Esophagus (tissue), 2 donors: ENCODE data around the gene PSMD4. TPM values are rescaled to one million over a fixed set of nuclear protein-coding genes. Genes with fewer than 3 reads are reported as not detected.

Source experiments
- H3K27ac ChIP-seq, 2 donors: one replicate each; pipeline ENCODE4 v1.5.1; 2013; ENCODE audit warnings: low read depth in 2 of 2, mild to moderate bottlenecking in 2 of 2, inconsistent platforms in 1 of 2, low read length in 1 of 2, moderate library complexity in 1 of 2
- H3K27me3 ChIP-seq, 2 donors: one replicate each; pipeline ENCODE4 v1.6.1; 2013; ENCODE audit warnings: low read length in 2 of 2, control low read depth in 1 of 2, mild to moderate bottlenecking in 1 of 2; ENCODE audit not compliant: insufficient read depth in 2 of 2, control insufficient read depth in 1 of 2
- H3K36me3 ChIP-seq, 2 donors: one replicate each; pipeline ENCODE4 v1.6.1; 2013; ENCODE audit warnings: low read length in 1 of 2; ENCODE audit not compliant: control insufficient read depth in 2 of 2, insufficient read depth in 2 of 2
- H3K4me1 ChIP-seq, 2 donors: one replicate each; pipeline ENCODE4 v1.6.1; 2013; ENCODE audit warnings: low read length in 1 of 2; ENCODE audit not compliant: control insufficient read depth in 2 of 2, insufficient read depth in 2 of 2
- H3K4me3 ChIP-seq, 2 donors: one replicate each; pipeline ENCODE4 v1.5.1; 2013; ENCODE audit warnings: low read length in 2 of 2, mild to moderate bottlenecking in 2 of 2, low read depth in 1 of 2, moderate library complexity in 1 of 2
- H3K9me3 ChIP-seq, 2 donors: one replicate each; pipeline ENCODE4 v1.6.1; 2013; ENCODE audit warnings: mild to moderate bottlenecking in 2 of 2, low read depth in 1 of 2, low read length in 1 of 2, moderate library complexity in 1 of 2; ENCODE audit not compliant: control insufficient read depth in 2 of 2, insufficient read depth in 1 of 2
- WGBS, 2 donors: extraction: QIAGEN DNeasy Blood & Tissue Kit; methylation state at CpG; one replicate each; pipeline ENCODE4 v1.1.7; 2013; 5-methylcytosine and 5-hydroxymethylcytosine counted together
- polyA plus RNA-seq, 2 donors: library from polyadenylated mRNA; stranded (reverse); fragments of 200-250 nt; gene quantifications; one replicate each; pipeline ENCODE4 v1.2.3, GENCODE V29; 2013
- donor health status: healthy with polysubstance abuse.
- donor health status: Bipolar disorder and iron deficiency.

Gene PSMD4
- polyA plus RNA-seq, 2 donors: 127 to 168 TPM

- Histone ChIP-seq H3K27ac (no peak overlapping the region), H3K4me1 (no peaks in the 10 kb centered on the region), H3K36me3 (peaks cover 19 to 27% of the 10 kb centered on the region in 2 donors), H3K4me3 (no peak overlapping the region), H3K27me3 (no peaks in the 10 kb centered on the region), H3K9me3 (no peaks in the 10 kb centered on the region)
- WGBS, 2 donors: 39 to 48% methylated on average over 1 of the region's 1 CpG
These were observed 16.1 kb upstream of the PSMD4 start for GRCh38 chr1:151238467-151238739.

- Histone ChIP-seq H3K27me3 (no peaks in the 10 kb centered on the region), H3K4me3 (no peak overlapping the region), H3K9me3 (no peaks in the 10 kb centered on the region), H3K36me3 (peaks cover 15 to 21% of the 10 kb centered on the region in 2 donors), H3K4me1 (no peaks in the 10 kb centered on the region), H3K27ac (no peak overlapping the region)
- WGBS, 2 donors: 85 to 87% methylated on average over 2 of the region's 2 CpGs
These were observed 12.1 kb upstream of the PSMD4 start for GRCh38 chr1:151242442-151242841.

- no peak overlapping the region for H3K4me3 ChIP-seq
- 76 to 86% methylated on average over 5 of the region's 5 CpGs for WGBS, 2 donors
- no peaks in the 10 kb centered on the region for H3K9me3 ChIP-seq
- H3K4me1 ChIP-seq: no peaks in the 10 kb centered on the region
- H3K27ac ChIP-seq: no peak overlapping the region
- peaks cover 13 to 25% of the 10 kb centered on the region in 2 donors for H3K36me3 ChIP-seq
- no peaks in the 10 kb centered on the region for H3K27me3 ChIP-seq
These were observed 10.8 kb upstream of the PSMD4 start for GRCh38 chr1:151243683-151244216.

DNA sequence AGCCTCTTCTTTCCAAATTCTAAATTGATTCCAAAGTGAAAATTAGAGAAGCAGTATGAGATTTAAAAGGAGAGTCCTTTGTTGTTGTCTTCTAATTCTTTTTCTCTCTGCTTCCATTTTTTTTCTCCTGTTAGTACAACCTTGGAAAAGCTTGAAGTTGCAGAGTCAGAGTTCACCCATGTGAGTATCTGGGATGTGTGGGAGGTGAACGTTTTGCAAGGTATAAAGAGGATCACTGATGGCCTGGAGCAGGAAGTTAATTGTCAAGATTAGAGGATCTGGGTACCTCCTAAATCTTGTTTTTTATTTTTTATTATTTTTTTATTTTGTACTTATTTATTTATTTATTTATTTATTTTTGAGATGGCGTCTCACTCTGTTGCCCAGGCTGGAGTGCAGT, 7.7 kb upstream of the PSMD4 start:
- Histone ChIP-seq H3K27ac (no peak overlapping the region), H3K4me3 (no peak overlapping the region), H3K9me3 (no peaks in the 10 kb centered on the region), H3K27me3 (no peaks in the 10 kb centered on the region), H3K4me1 (no peaks in the 10 kb centered on the region), H3K36me3 (peaks cover 13 to 20% of the 10 kb centered on the region in 2 donors)
- WGBS, 2 donors: 85 to 86% methylated on average over 2 of the region's 2 CpGs

- H3K4me1 ChIP-seq: no peaks in the 10 kb centered on the region
- H3K4me3 ChIP-seq: no peak overlapping the region
- H3K27ac ChIP-seq: no peak overlapping the region
- H3K9me3 ChIP-seq: no peaks in the 10 kb centered on the region
- H3K36me3 ChIP-seq: peaks cover 7 to 8% of the 10 kb centered on the region in 2 donors
- WGBS, 2 donors: 61 to 64% methylated on average over 16 of the region's 16 CpGs
- no peaks in the 10 kb centered on the region for H3K27me3 ChIP-seq
These were observed 2.7 kb upstream of the PSMD4 start for GRCh38 chr1:151251656-151252470.

- no peak overlapping the region for H3K27ac ChIP-seq
- no peaks in the 10 kb centered on the region for H3K27me3 ChIP-seq
- no peaks in the 10 kb centered on the region for H3K9me3 ChIP-seq
- no peaks in the 10 kb centered on the region for H3K4me1 ChIP-seq
- H3K4me3 ChIP-seq: peak overlapping the region in 1 of 2 donors; percentile 81
- H3K36me3 ChIP-seq: no peaks in the 10 kb centered on the region
- 25 to 30% methylated on average over 10 of the region's 10 CpGs for WGBS, 2 donors
These were observed 847 bp downstream of the PSMD4 start for GRCh38 chr1:151255381-151255780.

GRCh38 chr1:151259351-151259750, 4.8 kb downstream of the PSMD4 start:
- WGBS, 2 donors: 49 to 70% methylated on average over 2 of the region's 2 CpGs

GRCh38 chr1:151265446-151266236, 11.1 kb downstream of the PSMD4 start:
- peaks cover 0 to 4% of the 10 kb centered on the region in 2 donors for H3K4me1 ChIP-seq
- H3K36me3 ChIP-seq: peaks cover 16 to 35% of the 10 kb centered on the region in 2 donors
- H3K27me3 ChIP-seq: no peaks in the 10 kb centered on the region
- H3K4me3 ChIP-seq: no peak overlapping the region
- H3K9me3 ChIP-seq: no peaks in the 10 kb centered on the region
- 80 to 91% methylated on average over 14 of the region's 14 CpGs for WGBS, 2 donors
- no peak overlapping the region for H3K27ac ChIP-seq

More at GRCh38 chr1:151259351-151259750, 4.8 kb downstream of the PSMD4 start:
- H3K9me3 ChIP-seq: no peaks in the 10 kb centered on the region
- H3K4me1 ChIP-seq: no peaks in the 10 kb centered on the region
- no peak overlapping the region for H3K27ac ChIP-seq
- no peaks in the 10 kb centered on the region for H3K27me3 ChIP-seq
- no peak overlapping the region for H3K4me3 ChIP-seq
- peaks cover 0 to 7% of the 10 kb centered on the region in 2 donors for H3K36me3 ChIP-seq

DNA sequence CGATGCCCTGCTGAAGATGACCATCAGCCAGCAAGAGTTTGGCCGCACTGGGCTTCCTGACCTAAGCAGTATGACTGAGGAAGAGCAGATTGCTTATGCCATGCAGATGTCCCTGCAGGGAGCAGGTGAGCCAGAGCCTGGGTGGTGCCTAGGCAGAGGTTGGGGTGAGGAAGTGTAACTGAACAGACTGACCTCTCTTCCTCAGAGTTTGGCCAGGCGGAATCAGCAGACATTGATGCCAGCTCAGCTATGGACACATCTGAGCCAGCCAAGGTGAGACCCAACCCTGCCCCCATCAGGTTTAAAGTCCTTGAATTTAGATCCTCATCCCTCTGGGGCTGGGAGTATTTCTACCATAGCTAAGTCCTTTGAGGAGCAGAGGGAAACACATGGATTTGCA, 11.8 kb downstream of the PSMD4 start:
- peaks cover 0 to 4% of the 10 kb centered on the region in 2 donors for H3K4me1 ChIP-seq
- no peak overlapping the region for H3K27ac ChIP-seq
- H3K36me3 ChIP-seq: peaks cover 16 to 35% of the 10 kb centered on the region in 2 donors
- H3K9me3 ChIP-seq: no peaks in the 10 kb centered on the region
- no peaks in the 10 kb centered on the region for H3K27me3 ChIP-seq
- no peak overlapping the region for H3K4me3 ChIP-seq
- 77 to 96% methylated on average over 3 of the region's 3 CpGs for WGBS, 2 donors
